H9 (cell line): ENCODE data around the gene DTX3L. TPM values are rescaled to one million over a fixed set of nuclear protein-coding genes. Genes with fewer than 3 reads are reported as not detected.

Experiments used
- DNase-seq: peaks from one replicate; pipeline ENCODE4 v3.0.0-alpha.2; 2017
- H2AFZ ChIP-seq: one replicate; pipeline ENCODE4 v1.6.1; 2013; ENCODE audit warnings: mild to moderate bottlenecking, low read length, control low read depth, moderate library complexity
- H2AK5ac ChIP-seq: 2 replicates; pipeline ENCODE4 v1.6.1; 2013; ENCODE audit warnings: low read length, control low read depth, mixed read lengths; ENCODE audit not compliant: insufficient read length
- H2BK120ac ChIP-seq: one replicate; pipeline ENCODE4 v1.6.1; 2013; ENCODE audit warnings: low read depth, mild to moderate bottlenecking, low read length, control low read depth, inconsistent platforms; ENCODE audit not compliant: poor library complexity, severe bottlenecking
- H2BK12ac ChIP-seq: 2 replicates; pipeline ENCODE4 v1.6.1; 2013; ENCODE audit warnings: low read length, control low read depth, mixed read lengths, low read depth; ENCODE audit not compliant: insufficient read length
- H2BK15ac ChIP-seq: 2 replicates; pipeline ENCODE4 v1.6.1; 2013; ENCODE audit warnings: low read depth, low read length, control low read depth
- H2BK20ac ChIP-seq: one replicate; pipeline ENCODE4 v1.6.1; 2013; ENCODE audit warnings: low read depth, mild to moderate bottlenecking, low read length, control low read depth, inconsistent platforms; ENCODE audit not compliant: poor library complexity, severe bottlenecking
- H2BK5ac ChIP-seq: 2 replicates; pipeline ENCODE4 v1.6.1; 2013; ENCODE audit warnings: low read length, control low read depth, mixed read lengths; ENCODE audit not compliant: insufficient read length
- H3K14ac ChIP-seq: 2 replicates; pipeline ENCODE4 v1.6.1; 2013; ENCODE audit warnings: low read length, control low read depth; ENCODE audit not compliant: insufficient read depth
- H3K18ac ChIP-seq: 2 replicates; pipeline ENCODE4 v1.6.1; 2013; ENCODE audit warnings: low read depth, mild to moderate bottlenecking, mixed read lengths, low read length, control low read depth; ENCODE audit not compliant: insufficient read length
- H3K23ac ChIP-seq: 2 replicates; pipeline ENCODE4 v1.6.1; 2013; ENCODE audit warnings: low read length, control low read depth, mixed read lengths, low read depth; ENCODE audit not compliant: insufficient read length
- H3K23me2 ChIP-seq: 2 replicates; pipeline ENCODE4 v1.6.1; 2013; ENCODE audit warnings: low read depth, mild to moderate bottlenecking, mixed read lengths, low read length, control low read depth; ENCODE audit not compliant: insufficient read length, poor library complexity, severe bottlenecking
- H3K27ac ChIP-seq: 2 replicates; pipeline ENCODE4 v1.5.1; 2013; ENCODE audit warnings: low read length, control low read depth, mixed read lengths, low read depth; ENCODE audit not compliant: insufficient read length
- H3K27me3 ChIP-seq: 2 replicates; pipeline ENCODE4 v1.6.1; 2013; ENCODE audit warnings: low read length, control low read depth, inconsistent platforms; ENCODE audit not compliant: insufficient read depth
- H3K4ac ChIP-seq: 2 replicates; pipeline ENCODE4 v1.6.1; 2013; ENCODE audit warnings: low read depth, mild to moderate bottlenecking, control low read depth, inconsistent platforms, low read length, moderate library complexity
- H3K4me1 ChIP-seq: 2 replicates; pipeline ENCODE4 v1.6.1; 2013; ENCODE audit warnings: low read length, control low read depth, inconsistent platforms; ENCODE audit not compliant: insufficient read depth
- H3K4me2 ChIP-seq: 2 replicates; pipeline ENCODE4 v1.6.1; 2013; ENCODE audit warnings: low read length, control low read depth, mixed read lengths; ENCODE audit not compliant: insufficient read length, insufficient read depth
- H3K56ac ChIP-seq: 2 replicates; pipeline ENCODE4 v1.6.1; 2013; ENCODE audit warnings: low read depth, mild to moderate bottlenecking, mixed read lengths, low read length, control low read depth; ENCODE audit not compliant: insufficient read length
- H3K79me1 ChIP-seq: 2 replicates; pipeline ENCODE4 v1.6.1; 2013; ENCODE audit warnings: low read depth, mild to moderate bottlenecking, moderate library complexity, low read length, control low read depth, inconsistent platforms; ENCODE audit not compliant: insufficient read depth, poor library complexity, severe bottlenecking
- H3K79me2 ChIP-seq: 2 replicates; pipeline ENCODE4 v1.6.1; 2013; ENCODE audit warnings: low read length, control low read depth, inconsistent platforms; ENCODE audit not compliant: insufficient read depth
- H3K9ac ChIP-seq: 2 replicates; pipeline ENCODE4 v1.6.1; 2013; ENCODE audit warnings: low read length, control low read depth, mixed read lengths; ENCODE audit not compliant: insufficient read length; ENCODE audit errors: extremely low read depth
- H3K9me3 ChIP-seq: one replicate; pipeline ENCODE4 v1.6.1; 2013; ENCODE audit warnings: low read depth, low read length, inconsistent platforms; ENCODE audit not compliant: control insufficient read depth
- H3T11ph ChIP-seq: one replicate; pipeline ENCODE4 v1.6.1; 2013; ENCODE audit warnings: mild to moderate bottlenecking, low read length, control low read depth, inconsistent platforms
- H4K20me1 ChIP-seq: one replicate; pipeline ENCODE4 v1.6.1; 2013; ENCODE audit not compliant: control insufficient read depth, insufficient read length, insufficient read depth
- H4K5ac ChIP-seq: 2 replicates; pipeline ENCODE4 v1.6.1; 2013; ENCODE audit warnings: low read depth, mild to moderate bottlenecking, mixed read lengths, low read length, control low read depth; ENCODE audit not compliant: insufficient read length
- H4K8ac ChIP-seq: replicated peaks from 2 replicates; pipeline ENCODE4 v1.6.1; 2013; ENCODE audit warnings: low read length, control low read depth, mixed read lengths, low read depth; ENCODE audit not compliant: insufficient read length
- H4K91ac ChIP-seq: 2 replicates; pipeline ENCODE4 v1.6.1; 2013; ENCODE audit warnings: low read depth, mild to moderate bottlenecking, moderate library complexity, mixed read lengths, low read length, control low read depth; ENCODE audit not compliant: insufficient read length
- H3K27ac Mint-ChIP-seq, 3 experiments: 2 replicates in 2 of 3; 3 replicates in 1 of 3; pipeline ENCODE4 v1.8.0; 2020 to 2021; ENCODE audit warnings: mixed read lengths in 3 of 3, mild to moderate bottlenecking in 1 of 3, moderate library complexity in 1 of 3
- H3K27me3 Mint-ChIP-seq: 2 replicates; pipeline ENCODE4 v1.8.0; 2021; ENCODE audit warnings: low read depth, mild to moderate bottlenecking, moderate library complexity, mixed read lengths
- H3K36me3 Mint-ChIP-seq, 3 experiments: 2 replicates in 2 of 3; 3 replicates in 1 of 3; pipeline ENCODE4 v1.8.0; 2020 to 2021; ENCODE audit warnings: low read depth in 3 of 3, mixed read lengths in 3 of 3; ENCODE audit not compliant: insufficient read depth in 1 of 3
- H3K4me1 Mint-ChIP-seq, 2 experiments: 2 replicates each; pipeline ENCODE4 v1.8.0; 2020; ENCODE audit warnings: mixed read lengths in 2 of 2
- H3K4me3 Mint-ChIP-seq, 2 experiments: 2 replicates in 1 of 2; 3 replicates in 1 of 2; pipeline ENCODE4 v1.8.0; 2020 to 2021; ENCODE audit warnings: mild to moderate bottlenecking in 2 of 2, mixed read lengths in 2 of 2, moderate library complexity in 1 of 2
- H3K9me3 Mint-ChIP-seq, 2 experiments: 2 replicates in 1 of 2; 3 replicates in 1 of 2; pipeline ENCODE4 v1.8.0; 2020; ENCODE audit warnings: mild to moderate bottlenecking in 2 of 2, mixed read lengths in 2 of 2, moderate library complexity in 1 of 2
- CTCF ChIP-seq: fragments of 200-600 bp; sonication (generic); conservative IDR thresholded peaks from 3 replicates; pipeline ENCODE4 v1.8.0; 2021; ENCODE audit warnings: antibody characterized with exemption, mild to moderate bottlenecking
- WGBS: extraction: QIAGEN DNeasy Blood & Tissue Kit; methylation state at CpG from one replicate; pipeline ENCODE4 v1.1.7; 2013; ENCODE audit warnings: missing lambda C conversion rate, low lambda C conversion rate, mixed read lengths; ENCODE audit not compliant: insufficient read length; ENCODE audit errors: extremely low coverage; 5-methylcytosine and 5-hydroxymethylcytosine counted together
- total RNA-seq: library from RNA; stranded (reverse); gene quantifications from 2 replicates; pipeline ENCODE4 v1.2.1, GENCODE V29; 2021

The DTX3L gene
- total RNA-seq, 1 experiment from 2014 or later = 7.5 TPM

GRCh38 chr3:122577409-122578031 lies 13.4 kb downstream of the DTX3L start, which contains the start of gene PARP15:
Gene PARP15, plus strand, starts transcription at chr3:122577650. Its CDS starts 18 bp downstream, at chr3:122577668.
- no peak within 1 kb of the TSS for H3K18ac ChIP-seq
- H3K27me3 ChIP-seq = no peaks in the 10 kb centered on the region
- H2BK20ac ChIP-seq = no peak within 1 kb of the TSS
- H3T11ph ChIP-seq = no peak within 1 kb of the TSS
- H2BK15ac ChIP-seq = no peak within 1 kb of the TSS
- DNase-seq = peak; percentile 60
- H3K23me2 ChIP-seq = peaks cover 4% of the 10 kb centered on the region
- no peak within 1 kb of the TSS for H3K27ac ChIP-seq
- peaks cover 5 to 15% (median 12%) of the 10 kb centered on the region in 3 experiments; a peak in 6 of 7 replicates for H3K36me3 Mint-ChIP-seq
- no peak within 1 kb of the TSS for H3K56ac ChIP-seq
- H3K9me3 ChIP-seq = no peaks in the 10 kb centered on the region
- peaks cover 13 to 14% of the 10 kb centered on the region in 2 experiments for H3K9me3 Mint-ChIP-seq
- H4K91ac ChIP-seq = no peak within 1 kb of the TSS
- no peak within 1 kb of the TSS for H2BK5ac ChIP-seq
- no peak within 1 kb of the TSS for H4K5ac ChIP-seq
- H3K79me2 ChIP-seq = no peaks in the 10 kb centered on the region
- H3K4ac ChIP-seq = no peak within 1 kb of the TSS
- H2AFZ ChIP-seq = no peak within 1 kb of the TSS
- H3K4me2 ChIP-seq = peak within 1 kb of the TSS; percentile 23
- peaks cover 14% of the 10 kb centered on the region for H3K27me3 Mint-ChIP-seq
- no peak within 1 kb of the TSS for H4K8ac ChIP-seq
- no peaks in the 10 kb centered on the region for H3K79me1 ChIP-seq
- no peaks in the 10 kb centered on the region for H4K20me1 ChIP-seq
- no peak within 1 kb of the TSS for H2AK5ac ChIP-seq
- peaks cover 3% of the 10 kb centered on the region; the same call in 1 of the 2 replicates for H3K4me1 ChIP-seq
- TF ChIP-seq CTCF = no peak; the same call in 2 of the 3 replicates
- H3K4me1 Mint-ChIP-seq = peaks cover 17 to 23% of the 10 kb centered on the region in 2 experiments
- WGBS = no CpG with 5 or more reads among the region's 40 CpGs
- no peak within 1 kb of the TSS for H3K9ac ChIP-seq
- H3K14ac ChIP-seq = peak within 1 kb of the TSS; percentile 78
- no peak within 1 kb of the TSS for H3K23ac ChIP-seq
- no peak within 1 kb of the TSS for H2BK120ac ChIP-seq
- no peak within 1 kb of the TSS; a peak in 1 of 7 replicates for H3K27ac Mint-ChIP-seq
- H2BK12ac ChIP-seq = no peak within 1 kb of the TSS
- H3K4me3 Mint-ChIP-seq = peak within 1 kb of the TSS; percentile 69 to 75
